ES-I3 (cell line): ENCODE data around the gene PRAME.
"Not testable (repeated sequence)": the region's sequence is repeated elsewhere in the genome, so short reads cannot be mapped to it uniquely, and the experiment has no call there.

Experiments used
- H3K36me3 ChIP-seq: 2 replicates; pipeline ENCODE4 v1.6.1; 2013; ENCODE audit warnings: mild to moderate bottlenecking, low read length, control low read depth, moderate library complexity; ENCODE audit not compliant: insufficient read depth
- H3K4me1 ChIP-seq: 2 replicates; pipeline ENCODE4 v1.6.1; 2013; ENCODE audit warnings: mild to moderate bottlenecking, control low read depth, low read length; ENCODE audit not compliant: insufficient read depth
- H3K9ac ChIP-seq: 2 replicates; pipeline ENCODE4 v1.6.1; 2013; ENCODE audit warnings: low read depth, mild to moderate bottlenecking, low read length, moderate library complexity
- H3K9me3 ChIP-seq: 2 replicates; pipeline ENCODE4 v1.6.1; 2013; ENCODE audit warnings: mild to moderate bottlenecking, low read length, moderate library complexity; ENCODE audit not compliant: control insufficient read depth, insufficient read depth

The PRAME gene

DNA sequence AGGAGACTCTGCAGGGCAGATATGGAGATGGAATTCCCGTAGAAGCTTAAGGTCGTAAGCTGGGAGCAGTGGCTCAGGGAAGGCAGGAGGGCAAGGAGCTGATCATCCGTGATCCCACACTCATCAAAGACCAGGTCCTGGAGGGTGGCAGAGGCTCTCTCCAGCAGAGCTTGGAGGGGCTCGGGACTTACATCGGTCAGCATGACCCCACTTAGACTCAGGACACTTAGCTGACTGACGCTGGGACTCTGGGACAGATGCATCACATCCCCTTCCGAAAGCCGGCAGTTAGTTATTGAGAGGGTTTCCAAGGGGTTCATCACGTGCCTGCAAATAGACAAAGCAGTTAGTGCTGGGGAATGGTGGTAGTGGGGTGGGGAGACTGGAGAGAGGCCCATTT, 10.7 kb downstream of the PRAME start:
- Histone ChIP-seq H3K4me1 (no peaks in the 10 kb centered on the region), H3K9ac (no peak overlapping the region), H3K9me3 (no peaks in the 10 kb centered on the region), H3K36me3 (no peaks in the 10 kb centered on the region)

DNA sequence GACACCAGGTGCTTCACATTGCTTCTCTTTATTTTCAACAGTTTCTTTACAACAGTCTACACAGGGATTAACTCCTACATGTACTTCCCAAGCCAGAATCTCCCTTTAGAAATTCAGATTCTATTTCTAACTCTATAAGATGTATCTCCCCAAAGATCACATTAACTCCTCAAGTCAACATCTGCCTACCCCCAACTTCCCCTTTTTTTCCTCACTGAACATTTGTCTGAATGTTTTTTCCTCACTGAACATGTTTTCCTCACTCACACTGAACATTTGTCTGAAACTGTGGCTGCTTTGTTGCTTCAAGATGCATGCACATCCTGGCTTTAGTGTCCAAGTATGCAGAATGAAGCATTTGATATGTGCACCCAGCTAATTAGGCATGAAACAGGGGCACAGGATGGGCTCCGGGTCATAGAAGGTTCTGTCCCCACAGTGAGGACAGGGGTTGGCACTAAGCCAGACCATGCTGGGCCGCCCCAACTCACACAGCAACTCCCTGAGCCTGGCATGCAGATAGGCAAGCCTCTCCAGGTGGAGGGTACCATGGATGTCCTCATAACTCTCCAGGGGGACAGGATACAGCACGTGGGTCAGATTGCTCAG, 11.3 kb downstream of the PRAME start:
- no peaks in the 10 kb centered on the region for H3K9me3 ChIP-seq
- H3K4me1 ChIP-seq: no peaks in the 10 kb centered on the region
- no peak overlapping the region for H3K9ac ChIP-seq
- H3K36me3 ChIP-seq: no peaks in the 10 kb centered on the region

DNA sequence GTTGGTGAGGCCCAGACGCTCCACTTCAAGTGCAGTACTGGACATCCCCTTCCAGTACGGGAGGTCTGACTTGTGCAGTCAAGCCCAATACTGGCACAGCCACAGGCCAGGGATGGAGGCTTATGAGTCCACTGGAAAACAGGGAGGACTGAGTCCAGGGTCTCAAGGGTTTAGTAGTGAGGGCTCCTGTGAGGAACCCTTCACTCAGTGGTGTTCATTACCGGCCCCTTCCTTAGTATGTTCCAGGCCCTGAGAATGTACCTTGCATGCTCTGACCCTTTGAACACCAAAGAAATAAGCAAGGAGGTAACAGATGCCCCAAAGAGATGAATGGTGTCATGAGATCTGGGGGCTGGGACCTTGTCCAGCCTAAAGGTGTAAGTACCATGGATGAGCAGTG, 11.8 kb downstream of the PRAME start:
- no peaks in the 10 kb centered on the region for H3K9me3 ChIP-seq
- no peaks in the 10 kb centered on the region for H3K36me3 ChIP-seq
- no peaks in the 10 kb centered on the region for H3K4me1 ChIP-seq
- no peak overlapping the region for H3K9ac ChIP-seq

DNA sequence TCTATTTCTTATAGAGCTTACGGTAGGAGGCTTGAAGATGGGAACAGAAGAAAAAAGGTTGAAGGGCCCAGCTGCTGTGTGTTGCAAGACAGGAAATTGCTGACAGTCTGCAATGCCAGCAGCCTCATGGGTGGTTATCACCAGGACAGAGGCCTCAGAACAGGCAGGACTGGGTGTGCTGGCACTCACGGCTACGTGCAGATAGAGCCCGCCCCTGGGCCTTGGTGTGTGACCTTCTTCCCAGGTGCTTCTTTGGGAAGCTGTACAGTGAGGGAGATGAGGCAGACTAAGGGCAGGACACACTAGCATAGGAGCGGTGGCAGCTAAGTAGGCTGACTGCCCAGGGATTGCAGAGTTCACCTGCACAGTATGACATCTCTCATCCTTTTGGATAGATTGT, 12.6 kb downstream of the PRAME start:
- no peaks in the 10 kb centered on the region for H3K9me3 ChIP-seq
- no peaks in the 10 kb centered on the region for H3K36me3 ChIP-seq
- no peak overlapping the region for H3K9ac ChIP-seq
- no peaks in the 10 kb centered on the region for H3K4me1 ChIP-seq

DNA sequence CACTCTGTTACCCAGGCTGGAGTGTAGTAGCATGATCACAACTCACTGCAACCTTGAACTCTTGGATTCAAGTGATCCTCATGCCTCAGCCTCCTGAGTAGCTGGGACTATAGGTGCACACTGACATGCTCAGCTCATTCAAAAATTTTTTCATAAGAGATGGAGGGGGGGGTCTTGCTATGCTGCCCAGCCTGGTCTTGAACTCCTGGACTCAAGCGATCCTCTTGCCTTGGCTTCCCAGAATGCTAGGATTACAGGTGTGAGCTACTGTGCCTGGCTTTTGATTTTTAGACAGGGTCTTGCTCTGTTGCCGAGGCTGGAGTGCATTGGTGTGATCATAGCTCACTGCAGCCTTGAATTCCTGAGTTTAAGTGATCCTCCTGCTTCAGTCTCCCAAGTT, 14.0 kb downstream of the PRAME start:
- Histone ChIP-seq H3K9me3 (no peaks in the 10 kb centered on the region), H3K9ac (no peak overlapping the region), H3K36me3 (no peaks in the 10 kb centered on the region), H3K4me1 (no peaks in the 10 kb centered on the region)

DNA sequence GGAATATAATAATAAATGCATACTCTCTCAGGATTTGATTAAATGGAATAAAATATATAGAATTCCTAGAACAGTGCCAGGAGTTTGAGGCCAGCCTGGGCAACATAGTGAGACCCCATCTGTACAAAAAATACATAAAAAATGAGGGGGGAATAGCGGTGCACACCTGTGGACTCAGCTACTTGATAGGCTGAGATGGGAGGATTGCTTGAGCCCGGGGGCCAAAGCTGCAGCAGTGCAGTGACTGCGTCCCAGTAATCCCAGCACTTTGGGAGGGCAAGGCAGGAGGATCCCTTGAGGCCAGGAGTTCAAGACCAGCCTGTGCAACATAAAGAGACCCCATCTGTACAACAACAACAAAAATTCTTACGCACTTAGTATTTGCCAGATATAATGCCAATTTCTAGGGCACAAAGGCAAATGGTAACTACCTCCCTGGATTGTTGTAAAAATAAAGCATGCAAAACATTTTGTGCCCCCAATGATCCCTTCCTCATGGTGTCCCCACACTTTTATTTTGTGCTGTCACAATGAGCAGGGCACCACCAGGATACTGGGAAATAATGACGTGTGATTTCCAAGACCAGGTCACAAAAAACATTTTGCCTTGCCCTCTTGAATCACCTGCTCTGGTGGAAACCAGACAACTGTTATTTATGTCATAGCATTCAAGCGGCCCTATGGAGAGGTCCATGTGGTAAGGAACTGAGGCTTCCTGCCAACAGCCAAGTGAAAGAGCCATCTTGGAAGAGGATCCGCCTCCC, 20.7 kb downstream of the PRAME start:
- Histone ChIP-seq H3K9me3 (no peaks in the 10 kb centered on the region), H3K36me3 (no peaks in the 10 kb centered on the region), H3K9ac (no peak overlapping the region), H3K4me1 (no peaks in the 10 kb centered on the region)

DNA sequence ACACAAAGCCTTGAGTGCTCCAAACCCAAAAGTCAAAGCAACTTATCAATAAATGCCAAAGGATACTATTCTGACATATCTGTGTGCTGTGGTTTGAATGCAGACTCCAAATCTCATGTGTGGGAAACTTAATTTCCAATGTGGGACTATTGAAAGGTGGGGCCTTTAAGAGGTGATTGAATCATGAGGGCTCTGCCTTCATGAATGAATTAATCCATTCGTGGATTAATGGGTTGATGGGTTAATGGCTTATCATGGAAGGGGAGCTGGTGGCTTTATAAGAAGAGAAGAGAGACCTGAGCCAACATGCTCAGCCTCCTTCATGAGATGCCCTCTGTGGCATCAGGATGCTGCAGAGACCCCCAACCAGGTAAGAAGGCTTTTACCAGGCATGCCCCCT, 22.1 kb downstream of the PRAME start:
- Histone ChIP-seq H3K36me3 (no peaks in the 10 kb centered on the region), H3K9me3 (no peaks in the 10 kb centered on the region), H3K4me1 (no peaks in the 10 kb centered on the region), H3K9ac (no peak overlapping the region)

DNA sequence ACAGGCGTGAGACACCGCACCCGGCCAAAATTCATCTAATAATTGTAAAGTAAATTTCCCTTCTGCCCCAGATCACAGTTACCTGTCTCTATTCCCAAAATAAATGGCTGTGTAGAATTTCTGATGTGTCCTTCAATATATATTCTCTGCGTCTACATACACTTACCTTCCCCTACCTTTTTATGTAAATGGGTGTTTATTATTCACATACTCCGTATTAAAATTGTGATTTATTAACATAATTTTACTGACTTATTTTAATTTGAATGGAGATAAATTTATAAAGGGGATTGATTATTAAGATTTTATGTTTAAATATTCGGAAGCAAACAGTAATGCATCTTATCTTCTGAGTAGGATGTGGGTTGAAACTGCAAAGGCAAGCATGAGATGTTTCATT, 22.6 kb downstream of the PRAME start:
- Histone ChIP-seq H3K9me3 (no peaks in the 10 kb centered on the region), H3K36me3 (no peaks in the 10 kb centered on the region), H3K9ac (no peak overlapping the region), H3K4me1 (no peaks in the 10 kb centered on the region)

DNA sequence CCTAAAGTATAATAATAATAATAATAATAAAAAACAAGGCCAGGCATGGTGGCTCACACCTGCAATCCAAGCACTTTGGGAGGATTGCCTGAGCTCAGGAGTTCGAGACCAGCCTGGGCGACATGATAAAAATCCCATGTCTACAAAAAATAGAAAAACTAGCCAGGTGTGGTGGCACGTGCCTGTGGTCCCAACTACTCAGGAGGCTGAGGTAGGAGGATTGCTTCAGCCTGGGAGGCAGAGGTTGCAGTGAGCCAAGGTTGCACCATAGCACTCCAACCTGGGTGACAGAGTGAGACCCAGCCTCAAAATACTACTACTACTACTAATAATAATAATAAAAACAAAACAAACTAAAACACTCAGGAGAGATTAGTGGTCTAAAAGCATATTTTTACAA, 23.4 kb downstream of the PRAME start:
- no peaks in the 10 kb centered on the region for H3K9me3 ChIP-seq
- H3K36me3 ChIP-seq: no peaks in the 10 kb centered on the region
- no peaks in the 10 kb centered on the region for H3K4me1 ChIP-seq
- no peak overlapping the region for H3K9ac ChIP-seq

DNA sequence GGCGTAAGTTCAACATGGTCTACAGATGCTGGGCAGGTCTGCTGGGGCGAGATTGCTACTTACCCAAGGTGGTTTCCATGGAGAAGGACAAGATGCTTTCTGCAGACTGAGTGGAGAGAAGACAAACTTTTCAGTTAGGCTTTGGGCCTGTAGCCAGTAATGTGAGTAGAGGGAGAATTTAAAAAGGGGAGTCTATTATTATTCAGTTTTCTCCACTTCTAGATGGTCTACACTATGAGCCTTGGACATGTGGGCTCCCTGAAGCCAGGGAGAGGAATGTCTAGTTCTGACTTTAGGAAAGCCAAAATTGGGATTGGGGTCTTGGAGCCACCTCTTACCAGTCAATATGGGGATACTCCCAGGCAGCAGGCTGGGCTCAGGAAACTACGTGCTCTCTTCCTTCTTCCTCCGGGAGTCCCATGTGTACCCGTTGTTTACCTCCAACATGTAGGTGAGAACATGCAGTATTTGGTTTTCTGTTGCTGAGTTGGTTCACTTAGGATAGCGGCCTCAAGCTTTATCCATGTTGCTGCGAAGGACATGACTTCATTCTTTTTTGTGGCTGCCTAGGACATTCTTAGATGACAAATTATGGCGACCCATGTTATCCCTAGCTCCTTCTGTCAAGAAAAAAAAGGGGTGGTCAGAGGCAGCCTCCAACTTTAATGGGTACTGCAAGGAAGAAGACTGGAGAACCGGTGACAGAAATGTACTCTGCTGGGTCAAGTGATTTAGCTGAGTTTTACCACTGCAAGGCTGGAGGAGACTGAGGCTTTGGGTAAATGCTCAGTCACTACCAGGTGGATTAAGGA, 24.3 kb downstream of the PRAME start:
- H3K9ac ChIP-seq: no peak overlapping the region
- no peaks in the 10 kb centered on the region for H3K36me3 ChIP-seq
- H3K4me1 ChIP-seq: no peaks in the 10 kb centered on the region
- H3K9me3 ChIP-seq: no peaks in the 10 kb centered on the region

DNA sequence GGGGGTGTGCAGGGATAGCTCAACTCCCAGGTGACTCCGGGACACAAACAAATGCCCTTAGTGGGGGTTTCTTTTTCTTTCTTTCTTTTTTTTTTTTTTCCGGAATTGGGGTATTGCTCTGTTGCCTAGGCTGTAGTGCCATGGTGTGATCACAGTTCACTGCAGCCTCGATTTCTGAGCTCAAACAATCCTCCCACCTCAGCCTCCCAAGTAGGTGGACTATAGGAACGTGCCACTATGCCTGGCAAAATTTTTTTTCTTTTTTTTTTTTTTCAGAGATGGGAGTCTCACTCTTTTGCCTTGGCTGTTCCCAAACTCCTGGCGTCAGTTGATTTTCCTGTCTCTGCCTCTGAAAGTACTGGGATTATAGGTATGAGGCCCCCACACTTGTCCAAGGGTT, 25.2 kb downstream of the PRAME start:
- Histone ChIP-seq H3K4me1 (no peaks in the 10 kb centered on the region), H3K9me3 (no peaks in the 10 kb centered on the region), H3K36me3 (no peaks in the 10 kb centered on the region), H3K9ac (no peak overlapping the region)

DNA sequence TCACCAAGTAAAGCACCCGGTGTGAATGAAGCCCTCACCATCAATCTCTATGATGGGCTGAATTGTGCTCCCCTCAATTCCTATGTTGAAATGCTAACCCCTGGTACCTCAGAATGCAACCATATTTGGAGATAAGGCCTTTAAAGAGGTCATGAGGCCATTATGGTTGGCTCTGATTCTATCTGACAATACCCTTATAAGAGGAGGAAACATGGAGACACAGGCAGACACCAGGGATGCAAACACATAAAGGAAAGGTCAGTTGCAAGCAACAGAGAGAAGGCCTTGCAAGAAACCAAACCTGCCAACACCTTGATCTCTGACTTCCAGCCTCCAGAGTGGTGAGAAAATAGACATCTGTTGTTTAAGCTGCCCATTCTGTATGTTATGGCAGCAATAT, 25.6 kb downstream of the PRAME start:
- Histone ChIP-seq H3K4me1 (no peaks in the 10 kb centered on the region), H3K9ac (no peak overlapping the region), H3K36me3 (no peaks in the 10 kb centered on the region), H3K9me3 (no peaks in the 10 kb centered on the region)

DNA sequence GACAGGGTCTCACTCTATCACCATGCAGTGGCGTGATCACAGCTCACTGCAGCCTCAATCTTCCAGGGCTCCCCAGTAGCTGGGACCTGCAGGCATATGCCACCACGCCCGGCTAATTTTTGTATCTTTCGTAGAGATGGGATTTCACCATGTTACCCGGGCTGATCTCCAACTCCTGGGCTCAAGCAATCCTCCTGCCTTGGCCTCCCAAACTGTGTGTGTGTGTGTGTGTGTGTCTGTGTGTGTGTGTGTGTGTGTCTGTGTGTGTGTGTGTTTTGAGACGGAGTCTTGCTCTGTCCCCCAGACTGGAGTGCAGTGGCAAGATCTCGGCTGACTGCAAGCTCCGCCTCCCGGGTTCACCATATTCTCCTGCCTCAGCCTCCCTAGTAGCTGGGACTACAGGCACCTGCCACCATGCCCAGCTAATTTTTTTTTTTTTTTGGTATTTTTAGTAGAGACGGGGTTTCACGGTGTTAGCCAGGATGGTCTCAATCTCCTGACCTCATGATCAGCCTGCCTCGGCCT, 26.5 kb downstream of the PRAME start:
- H3K9ac ChIP-seq, H3K9me3 ChIP-seq, H3K4me1 ChIP-seq: not testable (repeated sequence)

DNA sequence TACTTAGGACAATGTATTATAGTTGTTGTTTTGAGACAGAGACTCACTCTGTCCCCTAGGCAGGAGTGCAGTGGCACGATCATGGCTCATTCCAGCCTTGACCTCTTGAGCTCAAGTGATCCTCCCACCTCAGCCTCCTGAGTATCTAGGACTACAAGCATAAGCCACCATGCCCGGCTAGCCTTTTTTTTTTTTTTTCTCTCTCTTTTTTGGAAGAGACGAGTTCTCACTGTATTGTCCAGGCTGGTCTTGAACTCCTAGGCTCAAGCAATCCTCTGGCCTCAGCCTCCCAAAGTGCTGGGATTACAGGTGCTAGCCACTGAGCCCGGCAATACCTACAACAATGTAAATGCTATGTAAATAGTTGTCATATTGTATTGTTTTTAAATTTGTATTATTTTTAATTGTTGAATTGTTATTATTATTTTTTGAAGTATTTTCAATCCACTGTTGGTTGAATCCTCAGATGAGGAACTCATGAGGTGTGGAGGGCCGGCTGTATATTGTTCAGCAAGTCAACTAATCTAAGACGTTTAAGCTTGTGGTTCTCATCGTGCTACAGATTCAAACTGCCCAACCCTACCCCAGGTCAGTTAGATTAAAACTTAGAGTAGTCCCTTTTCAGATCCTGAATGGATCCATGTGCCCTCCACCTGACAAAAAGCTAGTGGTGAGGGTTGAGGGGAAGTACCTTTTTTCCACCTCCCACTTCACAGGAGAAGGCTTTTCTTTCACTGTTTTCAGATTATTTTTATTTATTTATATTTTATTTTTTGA, 27.1 kb downstream of the PRAME start:
- H3K9ac ChIP-seq: no peak overlapping the region

More for the DNA sequence above, 26.5 kb downstream of the PRAME start:
- H3K36me3 ChIP-seq: not testable (repeated sequence)

More for the DNA sequence above, 27.1 kb downstream of the PRAME start:
- H3K4me1 ChIP-seq: no peaks in the 10 kb centered on the region
- H3K36me3 ChIP-seq: no peaks in the 10 kb centered on the region
- no peaks in the 10 kb centered on the region for H3K9me3 ChIP-seq
